Endothelial cell of umbilical vein (primary cell): ENCODE results near the gene TMEM51.

ENCODE experiments used
- CTCF ChIP-seq, 2 donors: IDR thresholded peaks; 1 replicate in 1 of 2; 2 replicates in 1 of 2; pipeline ENCODE4 v1.5.1; 2011; ENCODE audit warnings: low read length in 2 of 2, mild to moderate bottlenecking in 2 of 2, moderate library complexity in 2 of 2, control low read depth in 1 of 2, inconsistent platforms in 1 of 2, low read depth in 1 of 2; ENCODE audit not compliant: insufficient read depth in 1 of 2; ENCODE audit errors: extremely low read depth in 1 of 2
- POLR2A ChIP-seq: IDR thresholded peaks from 2 replicates; pipeline ENCODE4 v1.6.1; 2012; ENCODE audit warnings: low read depth, mild to moderate bottlenecking, control low read depth, low read length
- POLR2AphosphoS5 ChIP-seq: IDR thresholded peaks from 2 replicates; pipeline ENCODE4 v1.6.1; 2012; ENCODE audit warnings: low read depth, mild to moderate bottlenecking, control low read depth, low read length, moderate library complexity; ENCODE audit not compliant: insufficient read depth

GRCh38 chr1:15116966-15117365 lies 36.6 kb upstream of the TMEM51 start:
- TF ChIP-seq CTCF (IDR thresholded peaks at IDR 0.05; ENCODE audit: extremely low read depth in 1 of 2, insufficient read depth in 1 of 2, low read depth in 1 of 2, low read length in 2 of 2), result no peak
- no peak for TF ChIP-seq POLR2A
- no peak for TF ChIP-seq POLR2AphosphoS5
